IPS-18c (cell line): ENCODE data around the gene SAA1.

ENCODE experiments used
- H3K4me3 ChIP-seq: 2 replicates; pipeline ENCODE4 v1.7.0; 2013; ENCODE audit warnings: low read depth, mild to moderate bottlenecking, low read length, moderate library complexity; ENCODE audit not compliant: insufficient read depth
- H3K9me3 ChIP-seq: one replicate; pipeline ENCODE4 v1.6.1; 2013; ENCODE audit warnings: mild to moderate bottlenecking, low read length, moderate library complexity; ENCODE audit not compliant: control insufficient read depth, insufficient read depth

The SAA1 gene

DNA sequence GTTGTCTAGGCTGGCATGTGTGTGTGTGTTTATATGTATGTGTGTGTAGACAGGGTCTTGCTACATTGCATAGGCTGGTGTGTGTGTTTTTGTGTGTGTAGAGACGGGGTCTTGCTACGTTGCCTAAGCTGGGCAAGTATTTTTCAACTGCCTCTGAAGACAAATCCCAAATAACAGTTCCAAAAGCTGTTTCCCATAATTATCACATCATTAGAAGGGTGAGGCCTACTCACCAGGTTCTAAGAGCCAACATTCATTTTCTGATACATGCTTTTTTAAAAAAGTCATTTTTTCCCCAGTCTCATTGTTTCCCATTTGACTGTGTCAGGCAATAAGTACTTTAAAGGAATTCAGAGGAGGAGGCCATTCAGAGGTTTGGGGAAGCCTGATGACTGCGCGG, 22.8 kb downstream of the SAA1 start:
- H3K9me3 ChIP-seq = no peaks in the 10 kb centered on the region
- no peak overlapping the region for H3K4me3 ChIP-seq

DNA sequence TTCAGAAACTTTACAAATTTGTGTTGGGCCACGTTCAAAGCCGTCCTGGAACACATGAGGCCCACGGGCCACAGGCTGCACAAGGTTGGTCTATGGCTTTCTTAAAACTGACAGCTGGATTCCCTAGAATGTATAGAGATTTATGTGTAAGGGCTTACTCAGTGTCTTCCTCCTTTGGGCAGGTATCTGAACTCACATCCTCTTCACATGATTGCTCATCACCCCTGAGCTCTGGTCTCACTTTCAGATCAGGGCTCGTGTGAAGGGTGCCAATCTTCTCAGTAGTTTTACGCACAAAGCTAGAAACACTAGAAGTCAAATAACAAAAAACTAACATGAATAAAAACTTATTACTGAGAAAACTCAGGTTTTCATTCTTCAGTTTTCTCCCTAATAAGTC, 28.8 kb downstream of the SAA1 start:
- Histone ChIP-seq H3K4me3 (no peak overlapping the region), H3K9me3 (no peaks in the 10 kb centered on the region)

GRCh38 chr11:18295316-18295715, 29.3 kb downstream of the SAA1 start:
- no peak overlapping the region for H3K4me3 ChIP-seq

GRCh38 chr11:18299721-18300120, 33.7 kb downstream of the SAA1 start:
- Histone ChIP-seq H3K9me3 (no peaks in the 10 kb centered on the region), H3K4me3 (no peak overlapping the region)

More at GRCh38 chr11:18295316-18295715, 29.3 kb downstream of the SAA1 start:
- no peaks in the 10 kb centered on the region for H3K9me3 ChIP-seq

DNA sequence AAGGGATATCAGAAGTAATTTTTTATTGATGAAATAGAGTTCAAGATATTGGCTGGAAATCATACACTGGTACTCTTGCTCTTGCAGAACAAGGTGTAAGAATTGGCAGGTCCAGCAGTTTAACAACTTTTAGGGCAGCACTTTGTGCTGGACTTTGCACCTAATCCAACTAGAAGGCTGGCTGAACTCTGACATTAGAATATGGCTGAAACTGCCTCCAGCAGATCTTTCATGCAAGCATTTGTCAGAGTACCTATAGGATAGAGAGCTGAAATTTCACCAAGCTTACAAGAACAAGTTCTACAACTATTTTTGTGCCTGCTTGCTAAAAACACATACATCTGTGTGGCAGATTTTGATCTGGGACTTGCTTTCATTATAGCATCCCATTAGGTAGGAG, 38.7 kb downstream of the SAA1 start:
- H3K4me3 ChIP-seq = no peak overlapping the region
- H3K9me3 ChIP-seq = no peaks in the 10 kb centered on the region

DNA sequence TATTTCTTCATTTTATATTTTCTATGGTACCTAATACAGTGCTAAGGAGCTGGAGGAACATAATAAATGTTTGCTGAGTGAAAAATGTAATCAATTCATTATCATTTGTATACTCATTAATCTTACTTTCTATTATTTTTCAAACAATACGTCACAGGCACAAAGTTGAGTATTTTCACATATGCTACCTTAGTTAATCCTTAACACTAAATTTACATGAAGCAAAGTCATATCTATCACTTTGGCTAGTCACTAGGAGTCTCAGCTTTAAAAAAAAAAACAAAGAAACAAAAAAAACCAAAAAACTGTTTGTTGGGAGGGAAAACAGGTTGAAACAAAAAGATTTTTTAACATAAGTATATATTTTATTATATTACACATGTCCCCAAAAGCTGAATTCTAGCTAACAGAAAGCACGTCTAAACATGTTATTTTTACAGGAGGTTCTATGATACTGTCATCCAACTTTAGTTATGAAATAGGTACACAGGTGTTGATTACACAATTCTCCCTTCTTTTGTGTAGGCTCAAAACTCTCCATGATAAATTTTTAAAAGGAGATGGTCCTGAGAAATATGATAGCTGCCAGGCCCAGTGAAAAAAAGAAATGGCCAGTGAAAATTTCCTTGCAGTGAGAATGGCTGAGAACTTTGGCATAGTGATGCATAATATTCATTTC, 41.5 kb downstream of the SAA1 start:
- H3K4me3 ChIP-seq = no peak overlapping the region
- no peaks in the 10 kb centered on the region for H3K9me3 ChIP-seq

DNA sequence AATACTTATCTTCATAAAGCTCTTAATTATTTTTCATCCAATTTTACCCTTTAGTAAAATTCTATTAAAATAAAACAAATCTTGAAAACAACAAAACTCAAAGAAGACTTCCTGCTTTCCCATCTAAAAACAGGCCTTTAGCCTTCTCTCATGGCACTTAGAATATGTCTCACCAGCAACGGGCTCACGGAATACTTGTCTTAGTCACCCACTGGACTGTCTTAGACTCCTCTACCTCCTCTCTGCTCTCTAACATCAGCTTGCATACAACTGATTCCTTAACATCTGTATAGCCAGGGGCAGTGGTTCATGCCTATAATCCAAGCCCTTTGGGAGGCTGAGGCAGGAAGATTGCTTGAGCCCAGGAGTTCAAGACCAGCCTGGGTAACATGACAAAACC, 42.2 kb downstream of the SAA1 start:
- Histone ChIP-seq H3K4me3 (no peak overlapping the region), H3K9me3 (no peaks in the 10 kb centered on the region)

GRCh38 chr11:18309691-18310090, 43.6 kb downstream of the SAA1 start:
- H3K4me3 ChIP-seq = no peak overlapping the region
- no peaks in the 10 kb centered on the region for H3K9me3 ChIP-seq

GRCh38 chr11:18310800-18311340, 44.8 kb downstream of the SAA1 start:
- no peaks in the 10 kb centered on the region for H3K9me3 ChIP-seq
- H3K4me3 ChIP-seq = no peak overlapping the region

GRCh38 chr11:18312012-18312411, 45.9 kb downstream of the SAA1 start:
- H3K4me3 ChIP-seq = no peak overlapping the region
- H3K9me3 ChIP-seq = no peaks in the 10 kb centered on the region

DNA sequence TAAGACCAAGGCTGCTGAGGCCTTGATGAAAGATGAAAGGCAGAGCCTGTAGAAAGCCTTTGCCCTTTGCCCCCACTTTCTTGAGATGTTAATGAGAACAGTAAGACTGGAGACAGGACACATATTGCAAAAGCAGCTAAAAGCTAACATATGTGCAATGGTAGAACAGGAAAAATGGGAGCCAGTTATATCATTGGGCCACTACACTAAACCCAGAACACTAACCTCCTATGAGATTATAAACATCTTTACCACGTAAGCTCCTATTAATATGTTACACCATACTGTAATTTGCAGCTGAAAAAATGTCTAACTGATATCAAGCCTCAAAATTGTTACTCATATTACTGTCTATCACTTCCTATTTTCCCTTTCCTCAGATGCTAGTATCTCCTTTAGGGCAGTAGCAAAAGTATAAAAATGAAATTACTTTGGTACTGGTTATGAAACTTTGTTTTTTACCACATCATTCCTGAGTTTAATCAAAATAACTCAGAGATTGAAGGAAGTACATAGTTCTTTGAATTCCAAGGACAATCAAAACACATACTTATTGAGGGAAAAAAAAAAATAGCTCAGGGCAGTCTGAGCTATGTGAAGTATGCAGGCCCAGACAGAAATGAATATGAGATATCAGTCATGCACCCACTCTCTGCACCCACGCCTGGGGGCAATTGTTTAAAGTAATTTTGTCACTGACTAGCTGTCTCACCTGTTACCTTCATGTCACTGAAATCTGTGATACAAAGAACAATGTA, 46.8 kb downstream of the SAA1 start:
- Histone ChIP-seq H3K9me3 (no peaks in the 10 kb centered on the region), H3K4me3 (no peak overlapping the region)

DNA sequence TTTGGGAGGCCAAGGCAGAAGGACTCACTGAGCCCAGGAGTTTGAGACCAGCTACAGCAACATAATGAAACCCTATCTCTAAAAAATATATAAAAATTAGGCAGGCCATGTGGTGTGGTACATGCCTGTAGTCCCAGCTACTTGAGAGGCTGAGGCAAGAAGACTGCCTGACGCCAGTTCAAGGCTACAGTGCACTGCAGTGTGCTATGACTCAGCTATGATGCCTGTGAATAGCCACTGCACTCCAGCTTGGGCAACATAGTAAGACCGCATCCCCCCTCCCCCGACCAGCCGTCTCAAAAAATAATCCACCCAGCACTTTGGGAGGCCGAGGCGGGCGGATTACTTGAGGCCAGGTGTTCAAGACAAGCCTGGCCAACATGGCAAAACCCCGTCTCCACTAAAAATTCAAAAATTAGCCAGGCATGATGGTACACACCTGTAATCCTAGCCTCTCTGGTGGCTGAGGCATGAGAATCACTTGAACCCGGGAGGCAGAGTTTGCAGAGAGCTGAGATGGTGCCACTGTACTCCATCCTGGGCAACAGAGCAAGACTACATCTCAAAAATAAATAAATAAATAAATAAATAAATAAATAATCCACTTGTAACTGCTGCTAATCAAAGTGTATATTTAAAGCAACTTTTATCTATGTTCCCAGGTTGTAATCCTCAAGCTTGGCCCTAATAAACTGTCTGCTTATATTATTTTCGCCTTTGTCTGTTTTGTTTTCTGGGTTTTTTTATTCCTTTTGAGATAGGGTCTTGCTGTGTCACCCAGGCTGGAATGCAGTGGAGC, 48.1 kb downstream of the SAA1 start:
- no peaks in the 10 kb centered on the region for H3K9me3 ChIP-seq
- no peak overlapping the region for H3K4me3 ChIP-seq

- no peak overlapping the region for H3K4me3 ChIP-seq
- H3K9me3 ChIP-seq = no peaks in the 10 kb centered on the region
Observed at GRCh38 chr11:18314784-18315523, 48.9 kb downstream of the SAA1 start.

GRCh38 chr11:18315893-18316292, 49.8 kb downstream of the SAA1 start:
- no peaks in the 10 kb centered on the region for H3K9me3 ChIP-seq
- no peak overlapping the region for H3K4me3 ChIP-seq

DNA sequence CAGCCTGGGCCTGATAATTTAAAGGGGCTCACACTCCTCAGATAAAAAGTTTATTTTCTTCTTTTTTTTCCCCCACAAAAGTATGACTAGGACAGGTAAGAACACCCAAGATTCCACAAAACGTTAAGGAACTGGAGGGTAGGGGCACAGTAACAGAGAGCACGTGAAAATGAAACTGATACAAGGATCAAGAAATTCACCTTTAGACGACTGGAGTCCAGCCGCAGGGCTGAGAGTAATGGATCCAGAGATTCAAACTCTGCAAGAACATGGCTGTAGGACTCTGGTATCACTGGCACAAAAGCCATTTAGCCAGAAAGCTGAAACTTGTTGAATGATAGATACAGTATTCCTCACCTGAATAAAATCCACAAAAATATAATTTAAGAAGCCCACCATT, 51.5 kb downstream of the SAA1 start:
- Histone ChIP-seq H3K4me3 (no peak overlapping the region), H3K9me3 (no peaks in the 10 kb centered on the region)
